ENCODE measurements around the gene NR0B2. TPM values are rescaled to one million over a fixed set of nuclear protein-coding genes. Genes with fewer than 3 reads are reported as not detected.

The NR0B2 gene
- polyA plus RNA-seq, 1 donor (not counting 4 experiments of a cell fraction or from before 2014, with no cell fraction given) = not detected

DNA sequence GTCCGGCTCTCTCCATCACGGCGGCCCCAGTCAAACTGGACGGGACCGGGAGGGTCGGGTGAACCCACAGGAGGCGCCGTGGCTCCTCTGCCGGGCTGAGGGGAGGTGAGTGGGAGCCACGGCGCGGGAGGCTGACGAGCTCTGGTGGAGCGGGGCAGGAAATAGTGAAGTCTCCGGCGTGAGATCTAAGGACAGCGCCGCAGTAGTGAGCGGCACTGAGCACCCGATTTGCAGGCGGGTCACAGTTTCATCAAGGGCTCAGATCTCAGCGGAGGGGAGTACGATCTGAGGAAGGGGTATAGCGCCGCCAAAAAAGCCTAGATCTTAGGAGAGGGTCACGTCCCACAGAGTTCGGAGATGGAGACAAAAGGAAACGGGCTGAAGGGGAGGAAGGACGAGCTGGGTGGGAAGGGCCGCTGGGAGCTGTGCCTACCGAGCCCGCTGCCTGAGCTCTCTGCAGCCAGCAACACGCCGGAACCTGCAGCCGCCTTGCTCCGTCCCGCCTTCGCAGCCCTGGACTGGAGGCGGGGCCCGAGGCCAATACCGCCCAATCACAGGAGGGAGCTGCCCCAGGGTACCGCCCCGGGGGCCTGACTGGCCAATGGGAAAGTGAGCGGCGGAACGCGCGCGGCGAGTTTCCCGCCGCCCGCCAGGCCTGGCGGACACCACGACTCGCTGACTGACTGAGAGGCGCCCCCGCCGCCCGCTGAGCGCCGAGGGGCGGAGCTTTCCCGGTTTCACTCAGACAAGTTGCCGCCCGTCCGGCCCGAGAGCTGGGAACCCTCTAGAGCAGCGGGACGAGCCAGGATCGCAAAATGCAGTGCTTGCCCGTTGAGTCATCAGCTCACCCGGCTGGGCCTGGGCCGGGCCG lies 48.9 kb downstream of the NR0B2 start:
- Histone ChIP-seq H3K36me3 (ENCODE audit: control insufficient read depth in 2 of 2, extremely low read depth in 1 of 2, insufficient read depth in 2 of 2, low read length in 2 of 2) (peaks cover 1 to 5% of the 10 kb centered on the region in 2 experiments), H3K27ac (ENCODE audit: control insufficient read depth, insufficient read depth, low read length) (peak overlapping the region; percentile 100), H3K27me3 (ENCODE audit: control insufficient read depth, extremely low read depth, insufficient read depth, low read length) (no peaks in the 10 kb centered on the region), H3K79me2 (ENCODE audit: control insufficient read depth, insufficient read depth, low read length) (peaks cover 17% of the 10 kb centered on the region), H3K9ac (ENCODE audit: control insufficient read depth, extremely low read depth, insufficient read depth, low read length) (peak overlapping the region; percentile 99), H3K9me3 (ENCODE audit: control insufficient read depth, low read depth, low read length) (peaks cover 2% of the 10 kb centered on the region), H3K9me1 (ENCODE audit: control insufficient read depth, extremely low read depth, insufficient read depth, low read length) (no peaks in the 10 kb centered on the region), H4K20me1 (ENCODE audit: control insufficient read depth, extremely low read depth, insufficient read depth, low read length) (peaks cover 4% of the 10 kb centered on the region), H3K4me2 (ENCODE audit: control insufficient read depth, extremely low read depth, insufficient read depth, low read depth, low read length) (peak overlapping the region; percentile 79), H2AFZ (ENCODE audit: control insufficient read depth, low read length) (no peak overlapping the region), H3K4me3 (ENCODE audit: control insufficient read depth in 2 of 3, extremely low read depth in 1 of 3, insufficient read depth in 2 of 3, low read depth in 1 of 3, low read length in 3 of 3) (peak overlapping the region; percentile 56 to 98 (median 93)), H3K4me1 (ENCODE audit: control insufficient read depth, extremely low read depth, insufficient read depth, low read length) (peaks cover 40% of the 10 kb centered on the region)
- DNase-seq (ENCODE audit: low read depth, low spot score) = no peak
- TF ChIP-seq, protein P1, sequence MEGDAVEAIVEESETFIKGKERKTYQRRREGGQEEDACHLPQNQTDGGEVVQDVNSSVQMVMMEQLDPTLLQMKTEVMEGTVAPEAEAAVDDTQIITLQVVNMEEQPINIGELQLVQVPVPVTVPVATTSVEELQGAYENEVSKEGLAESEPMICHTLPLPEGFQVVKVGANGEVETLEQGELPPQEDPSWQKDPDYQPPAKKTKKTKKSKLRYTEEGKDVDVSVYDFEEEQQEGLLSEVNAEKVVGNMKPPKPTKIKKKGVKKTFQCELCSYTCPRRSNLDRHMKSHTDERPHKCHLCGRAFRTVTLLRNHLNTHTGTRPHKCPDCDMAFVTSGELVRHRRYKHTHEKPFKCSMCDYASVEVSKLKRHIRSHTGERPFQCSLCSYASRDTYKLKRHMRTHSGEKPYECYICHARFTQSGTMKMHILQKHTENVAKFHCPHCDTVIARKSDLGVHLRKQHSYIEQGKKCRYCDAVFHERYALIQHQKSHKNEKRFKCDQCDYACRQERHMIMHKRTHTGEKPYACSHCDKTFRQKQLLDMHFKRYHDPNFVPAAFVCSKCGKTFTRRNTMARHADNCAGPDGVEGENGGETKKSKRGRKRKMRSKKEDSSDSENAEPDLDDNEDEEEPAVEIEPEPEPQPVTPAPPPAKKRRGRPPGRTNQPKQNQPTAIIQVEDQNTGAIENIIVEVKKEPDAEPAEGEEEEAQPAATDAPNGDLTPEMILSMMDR (optimal IDR thresholded peaks at IDR 0.05 in 1 of 3, IDR thresholded peaks at IDR 0.05 in 1 of 3, conservative IDR thresholded peaks at IDR 0.05 in 1 of 3; ENCODE audit: extremely low read depth in 1 of 3, insufficient read depth in 2 of 3, low read length in 3 of 3) = peak in 1 of 3 experiments; percentile 3
- no peak for TF ChIP-seq EZH2 (IDR thresholded peaks at IDR 0.05; ENCODE audit: low read length)
- no peak for FAIRE-seq
- dilution Hi-C loops (cut with MboI; ENCODE audit: extremely low pct_ligation_motif_present, low sequenced_read_pairs) = no loop called here

DNA sequence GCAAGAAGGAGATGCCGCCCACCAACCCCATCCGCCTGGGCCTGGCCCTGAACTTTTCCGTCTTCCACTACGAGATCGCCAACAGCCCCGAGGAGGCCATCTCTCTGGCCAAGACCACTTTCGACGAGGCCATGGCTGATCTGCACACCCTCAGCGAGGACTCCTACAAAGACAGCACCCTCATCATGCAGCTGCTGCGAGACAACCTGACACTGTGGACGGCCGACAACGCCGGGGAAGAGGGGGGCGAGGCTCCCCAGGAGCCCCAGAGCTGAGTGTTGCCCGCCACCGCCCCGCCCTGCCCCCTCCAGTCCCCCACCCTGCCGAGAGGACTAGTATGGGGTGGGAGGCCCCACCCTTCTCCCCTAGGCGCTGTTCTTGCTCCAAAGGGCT lies 50.1 kb downstream of the NR0B2 start:
- Histone ChIP-seq H3K27me3 (ENCODE audit: control insufficient read depth, extremely low read depth, insufficient read depth, low read length) (no peaks in the 10 kb centered on the region), H3K27ac (ENCODE audit: control insufficient read depth, insufficient read depth, low read length) (peak overlapping the region; percentile 100), H4K20me1 (ENCODE audit: control insufficient read depth, extremely low read depth, insufficient read depth, low read length) (peaks cover 4% of the 10 kb centered on the region), H2AFZ (ENCODE audit: control insufficient read depth, low read length) (no peak overlapping the region), H3K36me3 (ENCODE audit: control insufficient read depth in 2 of 2, extremely low read depth in 1 of 2, insufficient read depth in 2 of 2, low read length in 2 of 2) (peaks cover 1 to 5% of the 10 kb centered on the region in 2 experiments), H3K9ac (ENCODE audit: control insufficient read depth, extremely low read depth, insufficient read depth, low read length) (peak overlapping the region; percentile 99), H3K9me1 (ENCODE audit: control insufficient read depth, extremely low read depth, insufficient read depth, low read length) (no peaks in the 10 kb centered on the region), H3K4me2 (ENCODE audit: control insufficient read depth, extremely low read depth, insufficient read depth, low read depth, low read length) (peak overlapping the region; percentile 33), H3K4me3 (ENCODE audit: control insufficient read depth in 2 of 3, extremely low read depth in 1 of 3, insufficient read depth in 2 of 3, low read depth in 1 of 3, low read length in 3 of 3) (peak overlapping the region; percentile 56 to 98 (median 93)), H3K4me1 (ENCODE audit: control insufficient read depth, extremely low read depth, insufficient read depth, low read length) (peaks cover 52% of the 10 kb centered on the region), H3K79me2 (ENCODE audit: control insufficient read depth, insufficient read depth, low read length) (peaks cover 17% of the 10 kb centered on the region), H3K9me3 (ENCODE audit: control insufficient read depth, low read depth, low read length) (peaks cover 2% of the 10 kb centered on the region)
- DNase-seq (ENCODE audit: low read depth, low spot score) = no peak
- FAIRE-seq = no peak
- dilution Hi-C loops (cut with MboI; ENCODE audit: extremely low pct_ligation_motif_present, low sequenced_read_pairs) = no loop called here
- TF ChIP-seq EZH2 (IDR thresholded peaks at IDR 0.05; ENCODE audit: low read length) = no peak
- TF ChIP-seq, protein P1 (optimal IDR thresholded peaks at IDR 0.05 in 1 of 3, IDR thresholded peaks at IDR 0.05 in 1 of 3, conservative IDR thresholded peaks at IDR 0.05 in 1 of 3; ENCODE audit: extremely low read depth in 1 of 3, insufficient read depth in 2 of 3, low read length in 3 of 3) = no peak
